Measurements from ENCODE around the gene HLA-DRA. TPM values are rescaled to one million over a fixed set of nuclear protein-coding genes. Genes with fewer than 3 reads are reported as not detected.
A peak's percentile ranks its signal among the peaks of the same experiment; 100 is the strongest.

The HLA-DRA gene
- total RNA-seq, 1 donor from 2014 or later, result 0.38 TPM

GRCh38 chr6:32410906-32411305 is 28.8 kb upstream of the HLA-DRA start:
- peaks cover 25% of the 10 kb centered on the region for H3K27me3 ChIP-seq (ENCODE audit: control insufficient read depth, insufficient read depth, low read length)
- TF ChIP-seq CTCF (IDR thresholded peaks at IDR 0.05; ENCODE audit: insufficient read depth, low read length, poor library complexity, severe bottlenecking), result no peak
- no peak for DNase-seq (ENCODE audit: low read depth)
- no peak overlapping the region for H3K4me3 ChIP-seq (ENCODE audit: low read depth, low read length)
- H3K36me3 ChIP-seq (ENCODE audit: control insufficient read depth, insufficient read depth, low read length), result no peaks in the 10 kb centered on the region

GRCh38 chr6:32411566-32412327 is 27.9 kb upstream of the HLA-DRA start:
- DNase-seq (ENCODE audit: low read depth), result no peak
- no peak for TF ChIP-seq CTCF (IDR thresholded peaks at IDR 0.05; ENCODE audit: insufficient read depth, low read length, poor library complexity, severe bottlenecking)
- Histone ChIP-seq H3K36me3 (ENCODE audit: control insufficient read depth, insufficient read depth, low read length) (no peaks in the 10 kb centered on the region), H3K27me3 (ENCODE audit: control insufficient read depth, insufficient read depth, low read length) (peaks cover 23% of the 10 kb centered on the region), H3K4me3 (ENCODE audit: low read depth, low read length) (no peak overlapping the region)

GRCh38 chr6:32413427-32414047 is 26.1 kb upstream of the HLA-DRA start:
- TF ChIP-seq CTCF (IDR thresholded peaks at IDR 0.05; ENCODE audit: insufficient read depth, low read length, poor library complexity, severe bottlenecking), result peak; percentile 96
- peaks cover 17% of the 10 kb centered on the region for H3K27me3 ChIP-seq (ENCODE audit: control insufficient read depth, insufficient read depth, low read length)
- H3K4me3 ChIP-seq (ENCODE audit: low read depth, low read length), result no peak overlapping the region
- DNase-seq (ENCODE audit: low read depth), result peak; percentile 32
- H3K36me3 ChIP-seq (ENCODE audit: control insufficient read depth, insufficient read depth, low read length), result no peaks in the 10 kb centered on the region

- H3K27me3 ChIP-seq (ENCODE audit: control insufficient read depth, insufficient read depth, low read length), result peaks cover 14% of the 10 kb centered on the region
- no peak overlapping the region for H3K4me3 ChIP-seq (ENCODE audit: low read depth, low read length)
These were observed 24.1 kb upstream of the HLA-DRA start for GRCh38 chr6:32415521-32416019.

GRCh38 chr6:32416036-32416435 is 23.7 kb upstream of the HLA-DRA start:
- Histone ChIP-seq H3K4me3 (ENCODE audit: low read depth, low read length) (no peak overlapping the region), H3K27me3 (ENCODE audit: control insufficient read depth, insufficient read depth, low read length) (peaks cover 13% of the 10 kb centered on the region), H3K36me3 (ENCODE audit: control insufficient read depth, insufficient read depth, low read length) (no peaks in the 10 kb centered on the region)
- no peak for TF ChIP-seq CTCF (IDR thresholded peaks at IDR 0.05; ENCODE audit: insufficient read depth, low read length, poor library complexity, severe bottlenecking)
- no peak for DNase-seq (ENCODE audit: low read depth)

More at GRCh38 chr6:32415521-32416019, 24.1 kb upstream of the HLA-DRA start:
- peak; percentile 10 for DNase-seq (ENCODE audit: low read depth)
- TF ChIP-seq CTCF (IDR thresholded peaks at IDR 0.05; ENCODE audit: insufficient read depth, low read length, poor library complexity, severe bottlenecking), result peak; percentile 94
- no peaks in the 10 kb centered on the region for H3K36me3 ChIP-seq (ENCODE audit: control insufficient read depth, insufficient read depth, low read length)

All from kidney epithelial cell (primary cell).